HepG2 (cell line): ENCODE results near the gene SPOP. TPM values are rescaled to one million over a fixed set of nuclear protein-coding genes. Genes with fewer than 3 reads are reported as not detected.

Experiments used
- BORCS8-MEF2B ChIP-seq: sonication (generic); formaldehyde crosslinking; IDR thresholded peaks from 2 replicates; pipeline ENCODE4 v1.8.0; 2022; ENCODE audit warnings: mild to moderate bottlenecking, missing genetic modification reagents
- CAMTA2 ChIP-seq: sonication (generic); formaldehyde crosslinking; IDR thresholded peaks from 2 replicates; pipeline ENCODE4 v1.4.0; 2020; ENCODE audit warnings: mild to moderate bottlenecking, missing genetic modification reagents, borderline replicate concordance
- DNMT1 ChIP-seq: sonication (generic); formaldehyde crosslinking; IDR thresholded peaks from 2 replicates; pipeline ENCODE4 v1.5.1; 2020; ENCODE audit warnings: mild to moderate bottlenecking, missing genetic modification reagents
- HOXA3 ChIP-seq: sonication (generic); formaldehyde crosslinking; IDR thresholded peaks from 2 replicates; pipeline ENCODE4 v1.5.0; 2020; ENCODE audit warnings: missing genetic modification reagents
- KDM3A ChIP-seq: IDR thresholded peaks from 2 replicates; pipeline ENCODE4 v1.6.1; 2018; ENCODE audit warnings: low read depth, missing compliant biosample characterization
- KMT2A ChIP-seq: sonication (generic); formaldehyde crosslinking; IDR thresholded peaks from 2 replicates; pipeline ENCODE4 v1.4.0; 2020; ENCODE audit warnings: missing genetic modification reagents
- MAF1 ChIP-seq: sonication (generic); formaldehyde crosslinking; IDR thresholded peaks from 2 replicates; pipeline ENCODE4 v1.5.0; 2020; ENCODE audit warnings: missing genetic modification reagents, borderline replicate concordance
- MAFG ChIP-seq: sonication (generic); formaldehyde crosslinking; IDR thresholded peaks from 2 replicates; pipeline ENCODE4 v1.5.1; 2020; ENCODE audit warnings: mild to moderate bottlenecking, missing genetic modification reagents
- MBD4 ChIP-seq: IDR thresholded peaks from 2 replicates; pipeline ENCODE4 v1.6.1; 2012; ENCODE audit warnings: low read length, inconsistent platforms, borderline replicate concordance
- MEIS2 ChIP-seq: sonication (generic); formaldehyde crosslinking; IDR thresholded peaks from 2 replicates; pipeline ENCODE4 v1.9.0; 2021; ENCODE audit warnings: mild to moderate bottlenecking, missing genetic modification reagents
- NR2F1 ChIP-seq, 2 experiments: fragments of 450-650 bp in 1 of 2; formaldehyde crosslinking in 1 of 2; IDR thresholded peaks; 2 replicates each; pipeline versions ENCODE4 v1.5.0 to v1.6.1; 2016 to 2020; ENCODE audit warnings: mild to moderate bottlenecking in 1 of 2, missing compliant biosample characterization in 1 of 2, missing genetic modification reagents in 1 of 2, moderate library complexity in 1 of 2
- PHF20 ChIP-seq: sonication (generic); formaldehyde crosslinking; IDR thresholded peaks from 2 replicates; pipeline ENCODE4 v1.5.0; 2020; ENCODE audit warnings: mild to moderate bottlenecking, missing genetic modification reagents
- SMC3 ChIP-seq: IDR thresholded peaks from 2 replicates; pipeline ENCODE4 v1.6.1; 2011; ENCODE audit warnings: low read length, improper control_type of control experiment
- TBX2 ChIP-seq: sonication (generic); formaldehyde crosslinking; IDR thresholded peaks from 2 replicates; pipeline ENCODE4 v1.5.0; 2020; ENCODE audit warnings: missing genetic modification reagents, mild to moderate bottlenecking, borderline replicate concordance
- ZNF121 ChIP-seq: sonication (generic); formaldehyde crosslinking; IDR thresholded peaks from 2 replicates; pipeline ENCODE4 v1.5.0; 2020; ENCODE audit warnings: mild to moderate bottlenecking, missing genetic modification reagents
- ZNF263 ChIP-seq: sonication (generic); formaldehyde crosslinking; IDR thresholded peaks from 2 replicates; pipeline ENCODE4 v1.4.0; 2020; ENCODE audit warnings: missing genetic modification reagents
- ZNF644 ChIP-seq: IDR thresholded peaks from 2 replicates; pipeline ENCODE4 v1.6.1; 2016; ENCODE audit warnings: low read depth
- ZNF816 ChIP-seq: sonication (generic); formaldehyde crosslinking; IDR thresholded peaks from 2 replicates; pipeline ENCODE4 v1.8.0; 2022; ENCODE audit warnings: missing genetic modification reagents, mild to moderate bottlenecking, borderline replicate concordance
- ZNF878 ChIP-seq: sonication (generic); formaldehyde crosslinking; IDR thresholded peaks from 2 replicates; pipeline ENCODE4 v1.8.1; 2023; ENCODE audit warnings: mild to moderate bottlenecking, missing genetic modification reagents, moderate library complexity
- polyA plus RNA-seq, 8 experiments: library from polyadenylated mRNA; depleted of rRNA in 3 of 8; stranded (reverse) in 7 of 8; unstranded in 1 of 8; fragments of >200 nt; fragmentation: Illumina TruSeq in 4 of 8; extraction: Trizol in 4 of 8; gene quantifications; 2 replicates each; pipeline versions ENCODE4 v1.2.1 to v1.2.3, GENCODE V29; 2011 to 2016; ENCODE audit warnings: low read depth in 4 of 8, missing spikeins in 1 of 8, mixed read lengths in 1 of 8; ENCODE audit not compliant: insufficient read depth in 1 of 8
- total RNA-seq, 5 experiments: library from RNA; depleted of rRNA; stranded (reverse); fragments of >200 nt; fragmentation: Illumina TruSeq; extraction: Trizol; gene quantifications; 2 replicates each; pipeline ENCODE4 v1.2.3, GENCODE V29; 2016; ENCODE audit warnings: low read depth in 1 of 5
- TF ChIP-seq, protein P1 (sequence below): sonication (generic); formaldehyde crosslinking; IDR thresholded peaks from 2 replicates; pipeline ENCODE4 v1.5.0; 2020; ENCODE audit warnings: mild to moderate bottlenecking, missing genetic modification reagents, moderate library complexity
- TF ChIP-seq, protein P2 (sequence below): sonication (generic); formaldehyde crosslinking; IDR thresholded peaks from 2 replicates; pipeline ENCODE4 v1.4.0; 2020; ENCODE audit warnings: missing genetic modification reagents
- TF ChIP-seq, protein P3 (sequence below): IDR thresholded peaks from 2 replicates; pipeline ENCODE4 v1.6.1; 2012; ENCODE audit warnings: inconsistent platforms

SPOP gene
- total and polyA plus RNA-seq, 2 of the 13 experiments (the other 11 are each of a cell fraction or from before 2014, with no cell fraction given), result 52.8 to 60.8 TPM

DNA sequence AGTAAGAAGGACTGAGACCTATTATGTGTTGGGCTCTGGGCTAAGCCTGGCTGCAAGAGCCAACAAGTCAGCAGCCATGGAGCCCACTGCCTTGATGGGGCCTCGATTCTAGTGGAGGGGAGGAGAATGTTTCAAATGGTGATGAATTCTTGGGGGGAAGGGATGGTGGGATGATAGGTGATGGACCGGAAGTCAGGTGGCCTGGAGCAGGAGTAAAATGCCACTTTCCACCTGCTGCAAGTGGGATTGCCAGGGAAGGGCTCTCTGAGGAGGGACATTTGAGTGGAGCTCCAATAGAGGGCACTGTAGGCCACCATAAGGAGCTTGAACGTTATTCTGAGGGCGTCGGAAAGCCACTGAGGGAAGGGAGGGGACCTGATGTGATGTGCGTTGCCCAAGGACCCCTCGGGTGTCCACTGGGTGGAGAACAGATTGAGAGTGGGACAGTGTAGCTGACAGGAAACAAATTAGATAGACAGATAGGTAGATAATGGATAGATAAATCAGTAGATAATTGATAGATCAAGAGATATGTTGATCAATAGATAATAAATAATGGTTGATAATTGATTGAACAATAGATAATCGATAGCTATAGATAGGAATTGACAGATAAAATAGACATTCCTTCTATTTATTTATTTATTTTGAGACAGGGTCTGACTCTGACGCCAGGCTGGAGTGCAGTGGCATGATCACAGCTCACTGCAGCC lies 120.4 kb downstream of the SPOP start (continued):
- TF ChIP-seq, protein P1, sequence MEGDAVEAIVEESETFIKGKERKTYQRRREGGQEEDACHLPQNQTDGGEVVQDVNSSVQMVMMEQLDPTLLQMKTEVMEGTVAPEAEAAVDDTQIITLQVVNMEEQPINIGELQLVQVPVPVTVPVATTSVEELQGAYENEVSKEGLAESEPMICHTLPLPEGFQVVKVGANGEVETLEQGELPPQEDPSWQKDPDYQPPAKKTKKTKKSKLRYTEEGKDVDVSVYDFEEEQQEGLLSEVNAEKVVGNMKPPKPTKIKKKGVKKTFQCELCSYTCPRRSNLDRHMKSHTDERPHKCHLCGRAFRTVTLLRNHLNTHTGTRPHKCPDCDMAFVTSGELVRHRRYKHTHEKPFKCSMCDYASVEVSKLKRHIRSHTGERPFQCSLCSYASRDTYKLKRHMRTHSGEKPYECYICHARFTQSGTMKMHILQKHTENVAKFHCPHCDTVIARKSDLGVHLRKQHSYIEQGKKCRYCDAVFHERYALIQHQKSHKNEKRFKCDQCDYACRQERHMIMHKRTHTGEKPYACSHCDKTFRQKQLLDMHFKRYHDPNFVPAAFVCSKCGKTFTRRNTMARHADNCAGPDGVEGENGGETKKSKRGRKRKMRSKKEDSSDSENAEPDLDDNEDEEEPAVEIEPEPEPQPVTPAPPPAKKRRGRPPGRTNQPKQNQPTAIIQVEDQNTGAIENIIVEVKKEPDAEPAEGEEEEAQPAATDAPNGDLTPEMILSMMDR (CRISPR knock-in tag), result peak; percentile 86
- TF ChIP-seq, protein P2, sequence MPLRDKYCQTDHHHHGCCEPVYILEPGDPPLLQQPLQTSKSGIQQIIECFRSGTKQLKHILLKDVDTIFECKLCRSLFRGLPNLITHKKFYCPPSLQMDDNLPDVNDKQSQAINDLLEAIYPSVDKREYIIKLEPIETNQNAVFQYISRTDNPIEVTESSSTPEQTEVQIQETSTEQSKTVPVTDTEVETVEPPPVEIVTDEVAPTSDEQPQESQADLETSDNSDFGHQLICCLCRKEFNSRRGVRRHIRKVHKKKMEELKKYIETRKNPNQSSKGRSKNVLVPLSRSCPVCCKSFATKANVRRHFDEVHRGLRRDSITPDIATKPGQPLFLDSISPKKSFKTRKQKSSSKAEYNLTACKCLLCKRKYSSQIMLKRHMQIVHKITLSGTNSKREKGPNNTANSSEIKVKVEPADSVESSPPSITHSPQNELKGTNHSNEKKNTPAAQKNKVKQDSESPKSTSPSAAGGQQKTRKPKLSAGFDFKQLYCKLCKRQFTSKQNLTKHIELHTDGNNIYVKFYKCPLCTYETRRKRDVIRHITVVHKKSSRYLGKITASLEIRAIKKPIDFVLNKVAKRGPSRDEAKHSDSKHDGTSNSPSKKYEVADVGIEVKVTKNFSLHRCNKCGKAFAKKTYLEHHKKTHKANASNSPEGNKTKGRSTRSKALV, result no peak
- no peak for TF ChIP-seq ZNF644 (CRISPR knock-in tag)
- TF ChIP-seq DNMT1 (CRISPR knock-in tag), result no peak
- no peak for TF ChIP-seq ZNF816 (CRISPR knock-in tag)
- no peak for TF ChIP-seq MAFG (CRISPR knock-in tag)
- no peak for TF ChIP-seq ZNF263
- no peak for TF ChIP-seq MEIS2 (CRISPR knock-in tag)
- no peak for TF ChIP-seq KMT2A (CRISPR knock-in tag)
- no peak for TF ChIP-seq NR2F1 (CRISPR knock-in tag; IDR thresholded peaks at IDR 0.05)
- TF ChIP-seq, protein P3, sequence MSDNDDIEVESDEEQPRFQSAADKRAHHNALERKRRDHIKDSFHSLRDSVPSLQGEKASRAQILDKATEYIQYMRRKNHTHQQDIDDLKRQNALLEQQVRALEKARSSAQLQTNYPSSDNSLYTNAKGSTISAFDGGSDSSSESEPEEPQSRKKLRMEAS, result no peak
- TF ChIP-seq BORCS8-MEF2B, result peak; percentile 55; the same call in 1 of the 2 replicates
- no peak for TF ChIP-seq TBX2 (CRISPR knock-in tag)
- TF ChIP-seq MBD4, result no peak
- no peak for TF ChIP-seq MAF1
- no peak for TF ChIP-seq PHF20 (CRISPR knock-in tag)
- no peak for TF ChIP-seq HOXA3
- no peak for TF ChIP-seq ZNF121 (CRISPR knock-in tag)
- TF ChIP-seq SMC3, result peak; percentile 41; the same call in 1 of the 2 replicates
- TF ChIP-seq ZNF878, result no peak
- TF ChIP-seq CAMTA2 (CRISPR knock-in tag), result 0 out of 2 replicates have a peak, but pooled peaks have one; percentile 27
- TF ChIP-seq KDM3A (CRISPR knock-in tag), result no peak
